ENCODE results near the gene AKR7A2. TPM values are rescaled to one million over a fixed set of nuclear protein-coding genes. Genes with fewer than 3 reads are reported as not detected.

Gene AKR7A2
- total and polyA plus RNA-seq, 7 donors, result 55.8 to 110 (median 84.1) TPM

- Histone ChIP-seq H3K36me3 (peaks cover 9 to 27% (median 22%) of the 10 kb centered on the region in 4 donors), H3K4me3 (peak overlapping the region; percentile 84 to 94 (median 88)), H3K9me3 (no peaks in the 10 kb centered on the region), H3K27me3 (no peaks in the 10 kb centered on the region), H3K4me1 (peaks cover 0 to 36% (median 29%) of the 10 kb centered on the region in 4 donors), H3K27ac (peak overlapping the region; percentile 85 to 94 (median 92))
- intact Hi-C loops (cut with DNase I), result loop anchor here (2.0 to 5.0 kb wide), 2 partner anchors 60 to 76 kb away; partner anchors contain the start of genes EMC1 and MRTO4
- WGBS, 2 donors, result 39 to 46% methylated on average over 13 of the region's 13 CpGs
- TF ChIP-seq, protein P1, sequence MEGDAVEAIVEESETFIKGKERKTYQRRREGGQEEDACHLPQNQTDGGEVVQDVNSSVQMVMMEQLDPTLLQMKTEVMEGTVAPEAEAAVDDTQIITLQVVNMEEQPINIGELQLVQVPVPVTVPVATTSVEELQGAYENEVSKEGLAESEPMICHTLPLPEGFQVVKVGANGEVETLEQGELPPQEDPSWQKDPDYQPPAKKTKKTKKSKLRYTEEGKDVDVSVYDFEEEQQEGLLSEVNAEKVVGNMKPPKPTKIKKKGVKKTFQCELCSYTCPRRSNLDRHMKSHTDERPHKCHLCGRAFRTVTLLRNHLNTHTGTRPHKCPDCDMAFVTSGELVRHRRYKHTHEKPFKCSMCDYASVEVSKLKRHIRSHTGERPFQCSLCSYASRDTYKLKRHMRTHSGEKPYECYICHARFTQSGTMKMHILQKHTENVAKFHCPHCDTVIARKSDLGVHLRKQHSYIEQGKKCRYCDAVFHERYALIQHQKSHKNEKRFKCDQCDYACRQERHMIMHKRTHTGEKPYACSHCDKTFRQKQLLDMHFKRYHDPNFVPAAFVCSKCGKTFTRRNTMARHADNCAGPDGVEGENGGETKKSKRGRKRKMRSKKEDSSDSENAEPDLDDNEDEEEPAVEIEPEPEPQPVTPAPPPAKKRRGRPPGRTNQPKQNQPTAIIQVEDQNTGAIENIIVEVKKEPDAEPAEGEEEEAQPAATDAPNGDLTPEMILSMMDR (IDR thresholded peaks at IDR 0.05), result no peak
- TF ChIP-seq POLR2AphosphoS5 (IDR thresholded peaks at IDR 0.05), result no peak
- no peak for TF ChIP-seq POLR2A (IDR thresholded peaks at IDR 0.05)
- TF ChIP-seq EP300 (IDR thresholded peaks at IDR 0.05), result no peak
- peak; percentile 40 for DNase-seq
These were observed 1.0 kb downstream of the AKR7A2 start for GRCh38 chr1:19310720-19311502.

GRCh38 chr1:19310061-19310460, 1.9 kb downstream of the AKR7A2 start:
- intact Hi-C loops (cut with DNase I), result loop anchor here (2.0 to 5.0 kb wide), 2 partner anchors 59 to 77 kb away; partner anchors contain the start of genes EMC1 and MRTO4
- H3K27me3 ChIP-seq, result no peaks in the 10 kb centered on the region
- TF ChIP-seq POLR2AphosphoS5 (IDR thresholded peaks at IDR 0.05) (no peak), POLR2A (IDR thresholded peaks at IDR 0.05) (no peak), EP300 (IDR thresholded peaks at IDR 0.05) (no peak)
- TF ChIP-seq, protein P1 (IDR thresholded peaks at IDR 0.05), result no peak
- peak; percentile 39 for DNase-seq
- H3K4me1 ChIP-seq, result peaks cover 0 to 31% (median 25%) of the 10 kb centered on the region in 4 donors
- WGBS, 2 donors, result 92 to 93% methylated on average over 7 of the region's 7 CpGs
- peaks cover 9 to 36% (median 26%) of the 10 kb centered on the region in 4 donors for H3K36me3 ChIP-seq
- H3K9me3 ChIP-seq, result no peaks in the 10 kb centered on the region
- H3K27ac ChIP-seq, result no peak overlapping the region
- H3K4me3 ChIP-seq, result no peak overlapping the region

GRCh38 chr1:19309123-19309813, 2.7 kb downstream of the AKR7A2 start:
- WGBS, 2 donors, result 78 to 88% methylated on average over 6 of the region's 6 CpGs
- H3K4me1 ChIP-seq, result peaks cover 0 to 30% (median 25%) of the 10 kb centered on the region in 4 donors
- H3K4me3 ChIP-seq, result no peak overlapping the region
- H3K36me3 ChIP-seq, result peaks cover 9 to 44% (median 31%) of the 10 kb centered on the region in 4 donors
- no peak for TF ChIP-seq POLR2AphosphoS5 (IDR thresholded peaks at IDR 0.05)
- intact Hi-C loops (cut with DNase I), result no loop called here
- H3K9me3 ChIP-seq, result no peaks in the 10 kb centered on the region
- DNase-seq, result no peak
- no peak overlapping the region for H3K27ac ChIP-seq
- no peaks in the 10 kb centered on the region for H3K27me3 ChIP-seq

- no peak for DNase-seq
- intact Hi-C loops (cut with DNase I), result no loop called here
- 90 to 96% methylated on average over 3 of the region's 3 CpGs for WGBS, 2 donors
- no peak overlapping the region for H3K4me3 ChIP-seq
- peaks cover 0 to 25% (median 22%) of the 10 kb centered on the region in 4 donors for H3K4me1 ChIP-seq
- no peak overlapping the region for H3K27ac ChIP-seq
- no peaks in the 10 kb centered on the region for H3K9me3 ChIP-seq
- TF ChIP-seq EP300 (IDR thresholded peaks at IDR 0.05), result no peak
- TF ChIP-seq, protein P1 (IDR thresholded peaks at IDR 0.05), result no peak
- TF ChIP-seq POLR2AphosphoS5 (IDR thresholded peaks at IDR 0.05), result no peak
- TF ChIP-seq POLR2A (IDR thresholded peaks at IDR 0.05), result no peak
- no peaks in the 10 kb centered on the region for H3K27me3 ChIP-seq
- peaks cover 12 to 51% (median 35%) of the 10 kb centered on the region in 4 donors for H3K36me3 ChIP-seq
These were observed 3.4 kb downstream of the AKR7A2 start for GRCh38 chr1:19308509-19308907.
